DMS 273 (cell line): Measurements from ENCODE around the gene RPL18.

Experiments
- DNase-seq: peaks from one replicate; lab custom pipeline; 2025; ENCODE audit not compliant: unreplicated experiment; lab: John Stamatoyannopoulos, UW

RPL18 gene

DNA sequence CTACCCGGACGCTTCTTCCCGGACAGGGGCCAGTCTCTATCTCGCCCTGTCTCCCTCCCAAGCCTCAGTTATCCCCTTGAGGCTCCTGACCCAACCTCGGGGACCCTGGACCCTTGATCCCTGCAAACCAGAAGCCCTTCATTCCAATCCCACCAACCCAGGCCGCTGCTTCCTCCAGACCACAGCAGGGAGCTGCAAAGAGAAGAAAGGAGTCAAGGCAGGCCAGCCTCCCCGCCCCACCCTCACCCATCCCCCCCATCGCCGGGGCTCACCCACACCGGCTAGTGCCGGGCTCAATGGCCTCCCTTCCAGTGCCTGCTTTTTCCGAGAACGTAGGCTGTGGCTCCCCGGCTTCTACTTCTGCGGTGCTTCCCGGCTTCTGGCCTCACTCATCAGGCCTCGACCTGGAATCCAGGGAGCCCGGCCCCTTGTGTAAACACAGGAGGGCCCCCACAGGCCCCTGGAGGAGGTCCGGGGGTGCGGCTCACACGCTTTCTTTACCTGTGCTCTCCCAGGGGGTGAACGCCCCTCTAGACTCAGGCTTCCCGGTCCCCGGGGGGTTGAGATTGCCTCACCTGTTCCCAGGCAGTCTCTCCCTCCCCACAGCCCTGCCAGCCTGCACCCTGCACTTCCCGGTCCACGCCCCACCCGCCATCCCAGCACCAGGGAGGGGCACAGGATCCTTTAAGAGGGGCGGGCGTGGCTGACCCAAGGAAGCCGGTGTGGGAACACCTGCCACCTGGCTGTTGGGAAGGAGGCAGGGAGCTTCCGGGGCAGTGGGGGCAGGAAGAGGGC, 4.3 kb downstream of the RPL18 start, which contains the start of gene FAM83E:
TSS of gene FAM83E (minus strand) at position 641 of the 795 bp plus-strand sequence. CDS start 1,704 bp downstream, outside the sequence.
- peak; percentile 91 for DNase-seq

DNA sequence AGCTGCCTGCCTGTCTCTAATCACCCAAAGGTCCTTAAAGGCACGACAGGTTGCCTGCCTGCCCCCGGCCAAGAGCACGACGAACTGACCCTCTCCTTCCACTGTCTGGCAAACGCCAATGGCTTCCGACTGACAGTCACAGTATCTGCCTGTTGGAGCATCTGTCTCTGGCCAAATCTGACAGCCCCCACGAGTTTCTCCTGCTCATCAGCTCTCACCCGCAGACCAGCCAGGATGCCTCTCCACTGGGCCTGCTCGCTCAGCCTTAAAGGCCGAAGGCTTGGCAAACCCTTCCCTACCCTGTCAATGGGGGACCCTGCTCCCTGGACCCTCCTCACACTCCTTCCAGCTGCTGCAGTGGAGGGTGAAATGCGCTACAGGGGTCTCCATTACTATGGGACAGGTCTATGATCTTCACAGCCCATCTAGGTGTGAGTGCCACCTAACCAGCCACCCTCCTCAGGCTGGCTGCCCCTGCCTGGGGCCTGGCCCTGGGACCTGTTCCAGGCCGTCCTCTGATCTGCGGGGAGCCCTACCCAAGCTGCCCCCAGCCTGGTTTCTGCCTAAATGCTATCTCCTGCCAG, 5.0 kb downstream of the RPL18 start:
- peak; percentile 83 for DNase-seq

DNA sequence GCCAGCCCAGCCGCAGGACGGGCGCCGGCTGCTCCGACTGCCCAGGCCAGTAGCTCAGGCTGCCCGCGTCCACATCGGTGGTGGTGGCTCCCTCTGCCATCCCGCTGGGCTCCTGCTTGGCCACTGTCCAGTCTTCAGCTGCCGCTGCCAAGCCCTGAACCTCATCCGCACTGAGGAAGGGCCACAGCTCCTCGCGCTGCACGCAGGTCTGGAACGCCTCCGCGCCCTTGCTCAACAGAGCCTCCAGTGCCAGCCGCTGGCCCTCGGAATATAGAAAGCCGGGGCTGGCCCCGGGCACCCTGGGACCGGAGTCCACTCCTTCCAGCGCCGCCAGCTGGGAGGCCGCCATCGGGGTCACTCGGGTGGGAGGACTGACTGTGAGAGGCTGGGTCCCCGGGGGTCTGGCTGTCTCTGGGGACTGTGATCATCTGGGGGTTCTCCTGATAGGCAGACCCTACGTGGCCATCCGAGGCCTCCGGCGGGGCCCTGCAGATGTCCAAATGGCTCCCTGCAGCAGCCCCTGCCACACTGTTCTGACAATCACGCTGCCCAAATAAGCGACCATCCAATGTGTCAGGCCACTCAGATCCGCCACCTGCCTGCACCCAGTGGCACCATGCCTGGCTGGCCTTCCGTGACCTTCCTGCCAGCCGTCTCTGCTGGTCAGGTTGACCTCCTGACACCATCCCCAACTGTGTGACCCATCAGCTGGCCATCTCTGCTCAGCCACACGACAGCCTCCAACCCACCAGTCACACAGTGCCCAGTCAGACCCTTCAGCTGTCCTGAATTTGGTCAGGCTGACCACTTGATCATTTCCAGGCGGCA, 5.7 kb downstream of the RPL18 start:
- peak; percentile 60 for DNase-seq

DNA sequence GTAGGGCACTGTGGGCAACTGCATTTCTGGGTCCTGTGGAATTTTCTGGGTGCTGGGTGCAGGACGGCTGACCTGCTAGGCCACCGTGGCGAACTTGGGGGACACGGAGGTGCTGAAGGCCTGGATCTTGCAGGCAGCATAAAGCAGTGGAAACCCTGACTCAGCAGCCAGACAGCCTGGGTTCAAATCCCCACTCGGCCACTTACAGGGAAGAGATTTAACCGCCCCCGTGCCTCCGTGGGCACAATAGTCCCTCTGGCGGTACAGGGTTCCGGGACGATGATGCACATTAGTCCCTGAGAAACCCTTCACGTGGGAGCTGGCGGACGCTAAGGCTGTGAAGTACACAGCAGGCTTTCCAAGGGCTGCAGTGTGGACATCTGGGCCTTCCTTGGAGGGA, 7.1 kb downstream of the RPL18 start:
- peak; percentile 36 for DNase-seq

DNA sequence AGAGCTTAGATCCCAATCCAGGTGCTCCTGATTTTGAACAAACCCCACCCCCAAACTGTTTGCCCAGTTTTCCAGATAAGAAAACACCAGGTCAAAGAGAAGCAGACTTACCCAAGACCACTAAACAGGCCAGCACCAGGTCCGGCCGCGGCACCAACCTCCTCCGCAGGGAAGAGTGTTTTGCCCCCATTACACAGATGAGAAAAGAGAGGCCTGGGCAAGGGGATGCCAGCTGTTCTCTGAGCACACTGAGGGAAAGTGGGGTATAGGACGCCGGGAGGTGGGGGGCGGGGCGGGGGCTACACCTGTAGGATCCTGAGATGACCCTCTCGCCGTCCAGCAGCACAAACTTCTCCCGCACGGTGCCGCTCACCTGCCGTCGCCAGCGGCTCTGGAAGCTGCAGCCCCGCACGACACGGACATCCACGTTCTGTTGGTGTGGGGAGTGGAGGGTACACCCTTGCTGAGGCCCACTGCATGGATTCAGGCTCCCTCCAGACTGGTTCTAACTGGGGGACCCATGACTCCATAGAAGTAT, 9.3 kb downstream of the RPL18 start:
- no peak for DNase-seq

DNA sequence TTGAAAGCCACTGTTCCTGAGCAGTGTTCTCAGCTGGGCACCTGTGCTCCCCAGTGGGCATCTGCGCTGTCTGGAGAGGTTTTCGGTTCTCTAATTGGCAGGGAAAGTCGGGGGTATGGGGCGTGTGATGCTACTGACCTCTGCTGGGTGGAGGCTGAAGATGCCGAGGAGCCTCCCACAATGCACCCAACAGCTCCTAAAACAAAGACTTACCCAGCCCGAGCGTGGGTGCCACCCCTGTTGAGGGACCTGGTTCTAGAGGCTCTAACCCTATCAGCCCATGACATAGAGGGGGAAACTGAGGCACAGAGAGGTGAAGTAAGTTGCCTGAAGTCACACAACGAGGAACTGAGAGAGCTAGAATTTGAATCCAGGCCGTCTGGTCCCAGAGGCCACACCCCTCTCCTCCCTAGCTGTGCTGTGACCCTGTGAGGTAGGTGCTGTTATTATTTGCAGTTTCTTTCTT, 10.1 kb downstream of the RPL18 start:
- DNase-seq: peak; percentile 87

DNA sequence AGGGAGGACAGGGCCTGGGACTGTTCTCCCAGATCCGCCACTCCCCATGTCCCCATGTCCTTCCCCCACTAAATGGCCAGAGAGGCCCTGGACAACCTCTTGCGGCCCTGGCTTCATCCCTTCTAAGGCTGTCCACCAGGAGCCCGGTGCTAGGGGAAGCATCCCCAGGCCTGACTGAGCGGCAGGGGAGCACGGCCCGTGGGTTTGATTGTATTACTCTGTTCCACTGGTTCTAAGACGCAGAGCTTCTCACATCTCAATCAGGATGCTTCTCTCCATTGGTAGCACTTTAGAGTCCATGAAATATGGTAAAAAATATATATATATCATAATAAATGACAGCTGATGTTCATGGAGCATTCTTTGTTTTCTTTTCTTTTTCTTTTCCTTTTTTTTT, 11.6 kb downstream of the RPL18 start:
- no peak for DNase-seq

DNA sequence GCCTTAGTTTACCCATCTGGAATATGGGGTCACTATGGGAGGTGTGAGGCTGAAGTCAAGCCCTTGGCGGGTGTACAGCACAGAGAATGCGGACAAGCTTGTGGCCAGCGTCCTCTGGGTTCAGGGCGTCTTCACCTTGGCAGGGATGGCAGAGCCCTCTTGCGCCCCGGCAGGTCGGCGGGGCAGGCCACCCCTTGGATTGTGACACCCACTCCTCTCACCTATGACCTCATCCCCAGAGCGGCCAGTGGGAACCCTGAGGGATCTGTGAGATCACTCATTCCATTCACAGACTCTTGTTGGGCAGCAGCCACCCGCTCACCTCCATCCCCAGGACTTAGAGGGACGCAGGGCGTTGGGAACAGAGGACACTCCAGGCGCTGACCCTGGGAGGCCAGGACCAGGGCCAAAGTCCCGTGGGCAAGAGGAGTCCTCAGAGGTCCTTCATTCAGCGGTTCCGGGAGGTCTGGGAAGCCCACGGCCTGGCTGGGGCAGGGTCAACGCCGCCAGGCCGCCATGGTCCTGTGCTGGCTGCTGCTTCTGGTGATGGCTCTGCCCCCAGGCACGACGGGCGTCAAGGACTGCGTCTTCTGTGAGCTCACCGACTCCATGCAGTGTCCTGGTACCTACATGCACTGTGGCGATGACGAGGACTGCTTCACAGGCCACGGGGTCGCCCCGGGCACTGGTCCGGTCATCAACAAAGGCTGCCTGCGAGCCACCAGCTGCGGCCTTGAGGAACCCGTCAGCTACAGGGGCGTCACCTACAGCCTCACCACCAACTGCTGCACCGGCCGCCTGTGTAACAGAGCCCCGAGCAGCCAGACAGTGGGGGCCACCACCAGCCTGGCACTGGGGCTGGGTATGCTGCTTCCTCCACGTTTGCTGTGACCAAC, 12.3 kb downstream of the RPL18 start, which contains the start of gene SPACA4:
TSS of gene SPACA4 (plus strand) at position 280 of the 896 bp plus-strand sequence. CDS start at position 517, 237 bp downstream.
- no peak for DNase-seq

DNA sequence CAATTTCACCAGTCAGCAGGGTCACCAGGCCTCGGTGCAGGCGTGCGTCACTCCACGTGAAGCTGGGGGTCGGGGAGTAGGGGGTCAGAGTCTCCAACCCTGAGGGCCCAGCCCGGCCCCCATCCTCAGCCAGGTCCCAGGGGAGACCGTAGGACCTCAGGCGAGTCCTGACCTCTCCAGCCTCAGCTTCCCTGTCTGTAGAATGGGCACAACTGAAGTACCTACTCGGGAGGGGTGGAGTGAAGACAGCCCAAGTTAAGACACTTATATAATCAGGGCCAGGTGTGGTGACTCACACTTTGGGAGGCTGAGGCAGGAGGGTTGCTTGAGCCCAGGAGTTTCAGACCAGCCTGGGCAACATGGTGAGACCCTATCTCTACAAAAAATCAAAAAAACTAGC, 15.1 kb downstream of the RPL18 start:
- DNase-seq: no peak

DNA sequence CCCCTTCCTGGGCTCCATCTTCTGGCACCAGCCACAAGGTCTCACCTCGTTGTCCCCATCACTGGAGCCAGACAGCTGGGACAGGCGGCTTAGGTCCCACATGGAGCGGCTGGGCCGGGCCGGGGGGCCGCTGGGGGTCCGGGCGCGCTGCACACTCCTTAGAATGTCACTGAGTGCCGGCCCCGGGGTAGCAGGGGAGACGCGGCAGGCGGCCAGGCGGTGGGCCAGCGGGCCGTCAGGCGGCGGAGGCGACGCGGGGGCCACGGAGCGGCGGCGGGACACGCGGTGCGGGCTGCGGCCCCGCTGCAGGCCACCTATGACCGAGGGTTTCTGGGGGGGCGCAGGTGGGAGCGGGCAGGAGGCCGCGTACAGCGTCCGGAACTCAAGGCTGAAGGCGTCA, 15.5 kb downstream of the RPL18 start:
- DNase-seq: no peak

DNA sequence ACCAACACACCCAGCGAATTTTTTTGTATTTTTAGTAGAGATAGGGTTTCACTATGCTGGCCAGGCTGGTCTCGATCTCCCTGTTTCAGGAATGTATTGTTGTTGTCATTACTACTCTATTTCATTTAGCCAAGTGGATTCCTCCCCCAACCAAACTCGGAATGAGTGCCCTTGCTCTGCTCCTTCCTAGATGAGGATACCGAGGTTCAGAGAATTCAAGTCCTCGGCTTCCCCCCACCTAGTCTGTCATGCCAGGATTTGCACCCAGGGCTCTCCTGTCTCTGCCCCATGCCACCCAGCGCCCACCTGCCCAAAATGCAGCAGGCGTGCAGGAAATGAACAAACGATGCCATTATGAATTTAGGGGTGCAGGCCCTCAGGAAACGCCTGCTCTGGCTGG, 16.0 kb downstream of the RPL18 start:
- no peak for DNase-seq

DNA sequence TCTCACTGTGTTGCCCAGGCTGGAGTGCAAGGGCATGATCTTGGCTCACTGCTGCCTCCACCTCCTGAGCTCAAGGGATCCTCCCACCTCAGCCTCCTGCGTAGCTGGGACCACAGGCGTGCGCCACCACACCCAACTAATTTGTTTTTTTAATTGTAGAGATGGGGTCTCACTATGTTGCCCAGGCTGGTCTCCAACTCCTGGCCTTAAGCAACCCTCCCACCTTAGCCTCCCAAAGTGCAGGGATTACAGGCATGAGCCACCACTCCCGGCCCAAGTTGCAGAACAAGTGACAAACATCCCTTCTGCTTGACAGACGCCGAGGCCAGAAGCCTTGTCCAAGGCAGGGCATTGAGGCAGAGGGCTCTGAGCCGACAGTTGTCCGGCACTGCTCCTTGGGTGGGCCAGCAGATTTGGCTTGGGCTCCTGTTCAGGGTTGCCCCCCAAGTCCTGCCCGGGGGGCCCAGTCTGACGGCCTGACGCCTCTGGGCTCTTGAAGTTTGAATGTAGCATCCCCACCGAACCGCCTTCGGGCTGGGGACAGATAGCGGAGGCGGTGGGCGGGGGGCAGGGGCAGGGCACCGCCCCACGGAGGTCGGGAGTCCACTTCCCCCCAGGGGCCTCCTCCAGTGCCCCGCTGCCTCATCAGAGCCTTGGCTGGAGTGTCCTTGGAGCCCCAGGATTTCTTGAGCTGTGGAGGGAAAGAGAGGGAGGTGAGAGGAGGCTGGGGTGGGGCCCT, 18.1 kb downstream of the RPL18 start:
- no peak for DNase-seq

DNA sequence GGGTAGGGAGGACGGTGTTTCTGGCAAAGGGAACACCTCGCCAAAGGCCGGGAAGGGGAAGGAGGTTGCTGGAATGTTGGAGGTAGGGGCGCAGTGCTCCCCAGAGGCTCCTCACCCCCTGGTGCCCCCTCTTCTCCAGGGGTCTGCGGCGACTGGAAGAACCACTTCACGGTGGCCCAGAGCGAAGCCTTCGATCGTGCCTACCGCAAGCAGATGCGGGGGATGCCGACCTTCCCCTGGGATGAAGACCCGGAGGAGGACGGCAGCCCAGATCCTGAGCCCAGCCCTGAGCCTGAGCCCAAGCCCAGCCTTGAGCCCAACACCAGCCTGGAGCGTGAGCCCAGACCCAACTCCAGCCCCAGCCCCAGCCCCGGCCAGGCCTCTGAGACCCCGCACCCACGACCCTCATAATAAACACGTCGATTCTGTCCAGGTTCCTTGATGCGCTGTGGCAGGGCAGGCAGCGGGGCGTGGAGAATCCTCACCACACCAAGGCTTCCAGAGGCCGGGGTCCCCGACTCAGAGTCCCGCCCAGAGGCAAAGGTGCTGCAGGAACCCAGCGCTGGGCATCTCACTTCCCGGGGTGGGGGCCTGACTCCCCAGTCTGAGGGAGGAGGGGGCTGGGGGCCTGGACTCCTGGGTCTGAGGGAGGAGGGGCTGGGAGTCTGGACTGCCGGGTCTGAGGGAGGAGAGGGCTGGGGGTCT, 19.8 kb downstream of the RPL18 start:
- no peak for DNase-seq

DNA sequence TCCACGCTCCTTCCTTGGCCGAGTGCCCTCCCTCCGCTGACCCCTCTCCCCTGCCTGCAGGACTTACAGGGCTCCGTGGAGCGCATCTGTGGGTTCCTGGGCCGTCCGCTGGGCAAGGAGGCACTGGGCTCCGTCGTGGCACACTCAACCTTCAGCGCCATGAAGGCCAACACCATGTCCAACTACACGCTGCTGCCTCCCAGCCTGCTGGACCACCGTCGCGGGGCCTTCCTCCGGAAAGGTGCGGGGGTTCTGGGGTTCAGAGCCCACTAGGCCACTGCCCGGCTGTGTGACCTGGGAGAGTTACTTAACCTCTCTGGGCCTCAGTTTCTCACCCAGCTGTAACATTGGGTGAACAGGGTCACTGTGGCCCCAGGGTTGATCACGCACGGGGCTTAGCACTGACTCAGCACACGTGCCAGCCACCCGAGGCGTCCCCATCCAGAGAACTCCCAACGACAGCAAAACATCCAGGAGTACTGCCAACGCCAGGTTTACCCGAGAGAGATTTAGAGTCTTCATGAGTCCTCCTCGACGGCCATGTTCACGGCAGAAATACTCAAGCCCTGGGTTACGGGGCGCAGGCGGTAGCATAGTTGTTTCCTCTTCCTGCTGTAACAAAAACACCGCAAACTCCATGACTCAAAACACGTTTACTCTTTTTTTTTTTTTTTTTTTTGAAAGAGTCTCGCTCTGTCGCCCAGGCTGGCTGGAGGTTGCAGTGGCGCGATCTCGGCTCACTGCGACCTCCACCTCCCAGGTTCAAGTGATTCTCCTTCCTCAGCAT, 22.1 kb downstream of the RPL18 start:
- DNase-seq: no peak

DNA sequence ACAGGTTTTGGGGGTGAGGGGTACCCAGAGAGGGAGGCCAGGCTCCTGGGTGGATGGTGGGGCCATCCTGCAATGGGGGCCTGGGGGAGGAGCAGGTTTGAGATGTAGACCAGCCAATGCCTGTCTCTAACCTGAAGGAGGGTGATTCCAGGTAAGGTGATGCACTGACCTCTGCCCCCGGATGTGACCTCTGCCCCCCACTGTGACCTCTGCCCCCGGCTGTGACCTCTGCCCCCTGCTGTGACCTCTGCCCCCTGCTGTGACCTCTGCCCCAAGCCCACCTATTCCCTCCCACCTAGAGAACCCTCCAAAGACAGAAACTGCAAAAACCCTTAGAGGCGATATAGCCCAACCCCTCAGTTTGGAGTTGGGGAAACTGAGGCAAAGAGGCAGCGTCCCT, 22.7 kb downstream of the RPL18 start:
- DNase-seq: no peak

DNA sequence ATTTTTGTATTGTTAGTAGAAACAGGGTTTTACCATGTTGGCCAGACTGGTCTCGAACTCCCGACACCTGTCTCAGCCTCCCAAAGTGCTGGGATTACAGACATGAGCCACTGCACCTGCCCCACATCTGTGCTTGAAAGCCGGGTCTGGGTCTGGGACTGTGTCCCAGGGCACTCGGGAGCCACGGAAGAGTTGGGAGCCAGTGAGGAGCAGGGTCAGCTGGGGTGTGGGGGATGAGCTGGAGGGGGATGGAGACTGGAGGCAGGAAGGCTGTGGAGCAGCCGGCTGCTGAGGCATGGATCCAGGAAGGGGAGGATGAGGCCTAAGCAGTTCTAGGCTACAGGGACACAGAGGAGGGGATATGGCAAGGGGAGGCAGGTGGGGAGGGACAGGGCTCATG, 23.1 kb downstream of the RPL18 start:
- DNase-seq: no peak

DNA sequence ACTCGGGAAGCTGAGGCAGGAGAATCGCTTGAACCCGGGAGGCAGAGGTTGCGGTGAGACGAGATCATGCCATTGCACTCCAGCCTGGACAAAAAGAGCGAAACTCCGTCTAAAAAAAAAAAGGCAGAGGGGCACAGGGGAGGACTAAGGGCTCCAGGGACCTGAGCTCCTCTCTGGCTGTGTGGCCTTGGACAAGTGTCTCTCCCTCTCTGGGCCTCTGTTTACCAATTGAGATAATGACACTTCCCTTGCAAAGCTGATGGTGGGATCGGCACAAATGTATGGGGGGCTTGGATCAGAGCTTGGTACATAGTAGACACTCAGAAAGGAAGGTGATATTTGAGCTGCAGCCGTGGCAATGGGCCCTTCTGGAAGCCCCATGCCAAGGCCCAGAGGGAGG, 23.8 kb downstream of the RPL18 start:
- DNase-seq: no peak

DNA sequence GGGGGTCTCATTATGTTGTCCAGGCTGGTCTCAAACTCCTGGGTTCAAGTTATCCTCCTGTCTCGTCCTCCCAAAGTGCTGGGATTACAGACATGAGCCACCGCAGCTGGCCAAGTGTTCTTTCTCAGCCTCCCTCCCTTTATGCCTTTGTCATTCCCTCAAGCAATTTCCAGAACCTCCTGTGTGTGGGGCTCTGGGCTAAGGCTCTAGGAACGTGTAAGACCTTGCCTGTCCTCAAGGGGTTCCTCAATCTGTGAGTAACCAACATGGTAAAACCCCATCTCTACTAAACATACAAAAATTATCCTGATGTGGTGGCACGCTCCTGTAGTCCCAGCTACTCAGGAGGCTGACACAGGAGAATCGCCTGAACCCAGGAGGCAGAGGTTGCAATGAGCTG, 28.0 kb downstream of the RPL18 start:
- peak; percentile 38 for DNase-seq
